GM19099 (cell line): Measurements from ENCODE around the gene NFKBIZ.

Experiments
- POLR2A ChIP-seq: IDR thresholded peaks from 3 replicates; pipeline ENCODE4 v1.6.1; 2011; ENCODE audit warnings: low read depth; ENCODE audit not compliant: insufficient read length; ENCODE audit errors: extremely low read depth

The NFKBIZ gene

DNA sequence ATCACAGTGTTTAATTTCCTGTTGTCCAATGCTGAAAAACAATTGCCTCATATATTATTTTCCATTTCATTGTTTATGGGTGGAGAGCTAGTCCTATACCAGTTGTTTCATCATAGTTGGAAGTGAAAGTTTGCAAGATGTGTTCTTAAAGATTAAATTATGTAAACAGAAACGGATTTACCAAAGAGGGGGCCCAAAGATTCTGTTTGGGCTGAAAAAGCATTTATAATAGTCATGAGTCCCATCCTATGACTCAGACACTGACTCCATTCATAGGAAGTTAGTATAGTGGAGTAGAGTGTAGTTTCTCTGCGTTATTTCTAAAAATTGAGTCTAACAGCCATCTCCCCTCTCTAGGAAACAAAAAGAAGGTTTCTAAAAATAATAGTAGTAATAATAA, 24.3 kb downstream of the NFKBIZ start:
- TF ChIP-seq POLR2A = no peak

DNA sequence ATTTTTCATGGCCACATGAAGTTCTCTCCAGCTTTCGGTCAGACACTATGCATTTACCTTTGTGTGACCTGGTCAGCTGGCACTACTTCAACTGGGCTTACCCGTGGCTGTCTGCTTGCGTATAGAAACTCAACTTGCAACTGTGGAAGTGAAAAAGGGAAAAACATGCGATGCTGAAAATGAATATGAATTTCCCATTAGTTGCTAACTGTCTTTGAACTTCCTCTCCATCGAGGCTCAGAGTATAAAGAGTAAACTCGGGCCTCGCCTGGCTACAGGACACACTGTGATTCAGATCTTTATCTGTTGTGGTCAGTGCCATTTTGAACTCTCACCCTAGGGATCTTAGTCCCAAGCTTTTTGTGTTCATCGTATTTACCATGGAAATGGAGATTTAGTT, 26.8 kb downstream of the NFKBIZ start:
- TF ChIP-seq POLR2A = no peak

- no peak for TF ChIP-seq POLR2A
Measured at GRCh38 chr3:101878589-101878988, 29.3 kb downstream of the NFKBIZ start.

GRCh38 chr3:101879102-101879501, 29.8 kb downstream of the NFKBIZ start:
- TF ChIP-seq POLR2A = no peak

GRCh38 chr3:101879623-101880284, 30.4 kb downstream of the NFKBIZ start:
- TF ChIP-seq POLR2A = no peak

DNA sequence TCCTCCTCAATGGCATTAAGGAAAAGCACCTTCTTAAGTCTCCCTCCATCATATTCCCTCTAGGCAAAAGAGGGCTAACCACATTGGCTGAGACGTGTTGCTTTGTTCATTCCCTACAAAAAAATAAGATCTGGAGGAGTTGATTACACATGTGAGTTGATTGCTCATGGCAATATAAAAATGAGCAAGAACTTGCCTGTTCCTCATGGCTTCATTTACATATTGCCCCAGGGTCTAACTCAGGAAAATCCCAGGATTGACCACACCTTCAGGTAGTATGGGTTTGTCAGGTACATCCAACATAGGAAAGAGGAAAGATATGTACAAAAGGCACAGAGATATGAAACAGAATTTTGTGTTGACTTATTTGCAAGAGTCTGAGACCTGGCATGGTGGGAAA, 35.5 kb downstream of the NFKBIZ start:
- TF ChIP-seq POLR2A = no peak

GRCh38 chr3:101886626-101887025, 37.3 kb downstream of the NFKBIZ start:
- TF ChIP-seq POLR2A = no peak

- TF ChIP-seq POLR2A = no peak
Measured at GRCh38 chr3:101888653-101889052, 39.3 kb downstream of the NFKBIZ start.

- TF ChIP-seq POLR2A = no peak
Measured at GRCh38 chr3:101890716-101891115, 41.4 kb downstream of the NFKBIZ start.

- TF ChIP-seq POLR2A = no peak
Measured at GRCh38 chr3:101892648-101893047, 43.3 kb downstream of the NFKBIZ start.

- no peak for TF ChIP-seq POLR2A
Measured at GRCh38 chr3:101896083-101896757, 46.9 kb downstream of the NFKBIZ start.

- TF ChIP-seq POLR2A = no peak
Measured at GRCh38 chr3:101897013-101897412, 47.7 kb downstream of the NFKBIZ start.

DNA sequence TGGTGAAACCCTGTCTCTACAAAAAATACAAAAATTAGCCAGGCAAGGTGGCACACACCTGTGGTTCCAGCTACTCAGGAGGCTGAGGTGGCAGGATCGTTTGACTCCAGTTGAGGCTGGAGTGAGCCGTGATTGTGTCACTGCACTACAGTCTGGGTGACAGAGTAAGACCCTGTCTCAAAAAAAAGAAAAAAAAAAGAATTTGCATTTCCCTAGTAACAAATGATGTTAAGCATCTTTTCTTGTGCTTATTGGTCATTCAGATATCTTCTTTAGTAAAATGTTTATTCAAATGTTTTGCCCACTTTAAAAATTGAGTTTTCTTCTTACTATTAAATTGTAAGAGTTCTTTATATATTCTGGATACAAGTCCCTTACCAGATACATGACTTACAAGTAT, 48.7 kb downstream of the NFKBIZ start:
- TF ChIP-seq POLR2A = no peak

- no peak for TF ChIP-seq POLR2A
Measured at GRCh38 chr3:101898752-101899169, 49.4 kb downstream of the NFKBIZ start.

DNA sequence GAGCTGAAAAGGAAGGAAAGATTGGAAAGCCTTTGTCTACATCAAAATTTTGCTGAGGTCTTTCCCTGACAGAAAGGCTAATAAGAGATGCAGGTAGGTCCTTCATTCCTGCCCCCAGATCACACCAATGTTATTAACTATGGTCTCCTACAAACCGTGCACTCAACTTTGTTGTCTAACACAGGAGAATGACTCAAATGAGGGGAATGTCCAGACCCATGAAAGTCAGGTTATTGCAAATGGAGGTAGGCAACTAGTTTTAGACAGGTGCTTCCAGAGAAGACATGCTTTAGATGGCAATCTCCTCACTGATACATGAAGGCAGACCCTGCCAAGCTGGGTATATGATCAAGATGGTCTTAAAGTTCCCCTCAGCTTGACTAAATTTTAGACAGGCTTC, 51.0 kb downstream of the NFKBIZ start:
- no peak for TF ChIP-seq POLR2A

- no peak for TF ChIP-seq POLR2A
Measured at GRCh38 chr3:101900736-101901135, 51.4 kb downstream of the NFKBIZ start.

DNA sequence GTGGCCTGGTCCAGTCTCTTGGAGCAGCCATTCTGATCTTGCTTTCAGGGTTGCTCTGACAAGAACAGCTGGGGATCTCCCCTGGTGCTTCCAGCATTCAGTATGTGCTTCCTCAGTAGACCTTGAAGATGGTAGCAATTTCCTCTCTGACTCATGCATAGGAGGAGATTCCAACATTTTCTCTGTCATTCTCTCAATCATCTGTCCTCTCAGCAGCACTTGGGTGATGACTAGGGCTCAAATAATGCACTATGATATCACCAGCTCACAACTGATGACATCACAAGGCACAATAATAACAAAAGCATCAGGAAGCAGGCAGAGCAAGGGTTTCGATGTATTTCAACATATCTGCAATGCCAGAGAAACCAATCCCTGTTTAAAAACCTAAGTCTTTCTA, 52.7 kb downstream of the NFKBIZ start:
- TF ChIP-seq POLR2A = no peak

GRCh38 chr3:101903451-101903871, 54.1 kb downstream of the NFKBIZ start:
- TF ChIP-seq POLR2A = no peak
